Neural progenitor cell (in vitro differentiated cells): ENCODE results near the gene ARL3.

ENCODE experiments used
- EZH2 ChIP-seq: fragments of 200-600 bp; sonication (generic); IDR thresholded peaks from 2 replicates; pipeline ENCODE4 v1.6.1; 2017; ENCODE audit warnings: antibody characterized with exemption, mild to moderate bottlenecking, moderate library complexity
- TF ChIP-seq, protein P1 (sequence below): fragments of 200-600 bp; sonication (generic); IDR thresholded peaks from 2 replicates; pipeline ENCODE4 v1.5.1; 2017; ENCODE audit warnings: antibody characterized with exemption, mild to moderate bottlenecking

DNA sequence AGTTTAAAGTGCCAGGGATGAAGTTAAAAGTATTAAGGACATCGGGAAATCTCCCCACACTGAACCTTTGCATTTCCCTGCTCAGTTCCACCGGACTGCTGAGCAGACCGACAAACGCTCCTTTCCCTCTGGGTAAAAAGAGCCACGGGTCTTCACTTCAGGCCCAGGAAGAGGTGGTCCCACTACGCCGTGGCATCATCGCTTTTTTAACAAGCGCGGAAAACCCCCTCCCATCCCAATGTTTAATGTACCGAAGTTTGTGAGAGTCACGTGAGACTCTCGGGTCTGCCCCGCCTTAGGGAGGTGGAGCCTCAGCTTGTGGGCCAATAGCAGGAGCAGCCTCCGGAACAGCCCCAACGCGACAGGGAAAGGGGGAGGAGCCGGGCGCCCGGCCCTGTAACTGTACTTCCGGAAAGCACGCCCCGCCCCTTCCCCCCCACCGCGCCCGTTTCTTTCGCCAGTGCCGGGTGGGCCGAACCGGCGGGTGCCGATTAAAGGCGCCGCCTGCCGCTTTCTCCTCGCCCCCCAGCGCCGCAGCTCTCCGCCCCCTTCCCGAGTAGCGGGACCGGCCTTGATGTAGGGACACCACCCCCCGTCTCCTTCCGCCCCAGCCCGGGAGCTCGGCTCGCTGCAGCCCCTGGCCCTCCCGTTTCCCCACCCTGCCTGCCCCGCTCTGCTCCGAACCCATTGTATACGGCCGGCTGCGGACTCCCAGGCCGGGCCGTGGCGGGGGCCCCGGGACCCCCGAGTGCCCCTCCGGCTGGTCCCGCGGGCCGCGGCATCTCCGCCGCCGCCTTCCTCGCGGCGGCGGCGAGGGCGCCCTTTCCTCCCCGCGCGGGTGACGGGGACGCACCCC lies 72.1 kb downstream of the ARL3 start:
- TF ChIP-seq, protein P1, sequence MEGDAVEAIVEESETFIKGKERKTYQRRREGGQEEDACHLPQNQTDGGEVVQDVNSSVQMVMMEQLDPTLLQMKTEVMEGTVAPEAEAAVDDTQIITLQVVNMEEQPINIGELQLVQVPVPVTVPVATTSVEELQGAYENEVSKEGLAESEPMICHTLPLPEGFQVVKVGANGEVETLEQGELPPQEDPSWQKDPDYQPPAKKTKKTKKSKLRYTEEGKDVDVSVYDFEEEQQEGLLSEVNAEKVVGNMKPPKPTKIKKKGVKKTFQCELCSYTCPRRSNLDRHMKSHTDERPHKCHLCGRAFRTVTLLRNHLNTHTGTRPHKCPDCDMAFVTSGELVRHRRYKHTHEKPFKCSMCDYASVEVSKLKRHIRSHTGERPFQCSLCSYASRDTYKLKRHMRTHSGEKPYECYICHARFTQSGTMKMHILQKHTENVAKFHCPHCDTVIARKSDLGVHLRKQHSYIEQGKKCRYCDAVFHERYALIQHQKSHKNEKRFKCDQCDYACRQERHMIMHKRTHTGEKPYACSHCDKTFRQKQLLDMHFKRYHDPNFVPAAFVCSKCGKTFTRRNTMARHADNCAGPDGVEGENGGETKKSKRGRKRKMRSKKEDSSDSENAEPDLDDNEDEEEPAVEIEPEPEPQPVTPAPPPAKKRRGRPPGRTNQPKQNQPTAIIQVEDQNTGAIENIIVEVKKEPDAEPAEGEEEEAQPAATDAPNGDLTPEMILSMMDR: no peak
- peak; percentile 6 for TF ChIP-seq EZH2
